Ovary (tissue), 9 donors: ENCODE measurements around the gene DUXB. TPM values are rescaled to one million over a fixed set of nuclear protein-coding genes. Genes with fewer than 3 reads are reported as not detected.

ENCODE experiments used
- DNase-seq, 5 donors: peaks; one replicate each; pipeline ENCODE4 v3.0.0-alpha.2; 2019 to 2020
- H3K27ac ChIP-seq, 2 donors: fragments of 200-600 bp; one replicate each; pipeline versions ENCODE4 v1.5.1 to v1.8.0; 2019 to 2022
- H3K27me3 ChIP-seq: fragments of 200-600 bp; one replicate; pipeline ENCODE4 v1.8.0; 2022
- H3K36me3 ChIP-seq: fragments of 200-600 bp; sonication (generic); one replicate; pipeline ENCODE4 v1.5.1; 2019
- H3K4me1 ChIP-seq: one replicate; pipeline ENCODE4 v1.8.1; 2013; ENCODE audit warnings: mild to moderate bottlenecking, moderate library complexity; ENCODE audit not compliant: insufficient read depth
- H3K4me3 ChIP-seq: fragments of 200-600 bp; sonication (generic); one replicate; pipeline ENCODE4 v1.5.1; 2017
- H3K9me3 ChIP-seq, 2 donors: fragments of 200-600 bp in 1 of 2; sonication (generic) in 1 of 2; one replicate each; pipeline versions ENCODE4 v1.5.1 to v1.8.1; 2013 to 2019; ENCODE audit warnings: mild to moderate bottlenecking in 1 of 2, moderate library complexity in 1 of 2
- CTCF ChIP-seq, 3 donors: fragments of 450-650 bp in 2 of 3; fragments of 200-600 bp in 1 of 3; IDR thresholded peaks; one replicate each; pipeline versions ENCODE4 v1.5.1 to v1.8.0; 2016 to 2022; ENCODE audit warnings: antibody characterized with exemption in 3 of 3, mild to moderate bottlenecking in 1 of 3
- EP300 ChIP-seq: sonication (generic); formaldehyde crosslinking; IDR thresholded peaks from one replicate; pipeline ENCODE4 v1.6.1; 2017; ENCODE audit warnings: antibody characterized with exemption
- POLR2A ChIP-seq: fragments of 450-650 bp; IDR thresholded peaks from one replicate; pipeline ENCODE4 v1.6.1; 2017; ENCODE audit warnings: antibody characterized with exemption, mild to moderate bottlenecking, moderate library complexity
- WGBS, 3 donors: extraction: QIAGEN DNeasy Blood & Tissue Kit in 1 of 3; methylation state at CpG; one replicate each; pipeline versions ENCODE4 v1.1.5 to v1.1.7; 2013 to 2017; 5-methylcytosine and 5-hydroxymethylcytosine counted together
- intact Hi-C, 4 donors: fragments of 100-400 bp; cut with DNase I; formaldehyde crosslinking; loops; one replicate each; pipeline versions ENCODE4 v1.11.0 to v1.15.1; 2022 to 2023
- polyA plus RNA-seq, 2 donors: library from polyadenylated mRNA; stranded (reverse); fragments of 200-250 nt in 1 of 2; fragments of 350-450 nt in 1 of 2; fragmentation: Illumina TruSeq in 1 of 2; extraction: RNeasy Lipid Tissue Mini Kit (QIAGEN cat#74804) in 1 of 2; gene quantifications; one replicate each; pipeline ENCODE4 v1.2.3, GENCODE V29; 2013 to 2014
- total RNA-seq, 7 donors: library from RNA; depleted of rRNA in 2 of 7; stranded (reverse); fragments of >200 nt in 2 of 7; fragmentation: NEBNext Ultra II Directional in 3 of 7; extraction: Animal tissue kit (Norgen Biotek cat#: 25700) in 3 of 7; gene quantifications; one replicate each; pipeline versions ENCODE4 v1.1.0 to v1.2.4, GENCODE V29; 2016 to 2023
- donor health status: DM: no; HTN: no; CAD: no; lungs with moderate emphysema.
- donor health status: DM: no; HTN: no; CAD: no.
- donor health status: Bipolar disorder and iron deficiency.
- donor health status: DM: yes; HTN: yes; CAD: no.
- donor health status: DM: no; HTN: no; CAD: no.
- donor health status: DM: yes; HTN: yes; CAD: no.

The DUXB gene
- total and polyA plus RNA-seq, 9 donors: 0.07 TPM; not detected in 8

- Histone ChIP-seq H3K27me3 (no peaks in the 10 kb centered on the region), H3K4me1 (no peaks in the 10 kb centered on the region), H3K9me3 (no peaks in the 10 kb centered on the region), H3K4me3 (no peak overlapping the region), H3K27ac (no peak overlapping the region), H3K36me3 (no peaks in the 10 kb centered on the region)
- no peak for TF ChIP-seq POLR2A
- TF ChIP-seq EP300: no peak
- no peak for TF ChIP-seq CTCF (IDR thresholded peaks at IDR 0.05)
- no peak for DNase-seq
- intact Hi-C loops: no loop called here
- WGBS, 3 donors: 79 to 84% (median 81%) methylated on average over 5 of the region's 5 CpGs
These were observed 21.9 kb downstream of the DUXB start for GRCh38 chr16:75679366-75679765.

GRCh38 chr16:75676909-75677308 lies 24.4 kb downstream of the DUXB start, which contains the start of gene CPHXL2:
TSS of gene CPHXL2 (minus strand) at chr16:75677009. CDS start at chr16:75676999, 10 bp downstream.
- intact Hi-C loops: no loop called here
- Histone ChIP-seq H3K36me3 (no peaks in the 10 kb centered on the region), H3K4me1 (no peaks in the 10 kb centered on the region), H3K9me3 (no peaks in the 10 kb centered on the region), H3K27me3 (no peaks in the 10 kb centered on the region), H3K4me3 (no peak within 1 kb of the TSS), H3K27ac (no peak within 1 kb of the TSS)
- 92 to 95% (median 94%) methylated on average over 4 of the region's 4 CpGs for WGBS, 3 donors
- TF ChIP-seq POLR2A: no peak
- no peak for TF ChIP-seq EP300
- TF ChIP-seq CTCF (IDR thresholded peaks at IDR 0.05): no peak
- no peak for DNase-seq

DNA sequence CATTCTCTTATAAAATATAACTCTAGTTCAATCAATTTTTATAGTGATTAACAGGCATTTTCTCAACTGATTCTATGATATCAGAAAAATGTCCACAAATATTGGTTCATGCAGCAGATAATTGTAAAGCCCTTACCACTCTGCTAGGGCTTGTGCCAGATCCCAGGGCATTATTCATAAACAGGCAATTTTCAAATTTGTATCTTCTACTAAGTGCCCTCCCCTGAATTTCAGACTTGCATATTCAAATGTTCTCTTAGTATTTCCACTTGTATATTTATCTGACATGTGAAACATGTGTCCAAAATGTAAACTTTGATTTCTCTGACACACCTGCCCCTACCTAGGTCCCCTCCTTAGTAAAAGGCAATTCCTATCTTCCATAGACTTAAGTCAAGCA lies 33.8 kb downstream of the DUXB start:
- H3K27ac ChIP-seq: no peak overlapping the region
- TF ChIP-seq CTCF (IDR thresholded peaks at IDR 0.05): no peak
- no peak for TF ChIP-seq EP300
- TF ChIP-seq POLR2A: no peak
- no peaks in the 10 kb centered on the region for H3K4me1 ChIP-seq
- H3K27me3 ChIP-seq: no peaks in the 10 kb centered on the region
- no peaks in the 10 kb centered on the region for H3K36me3 ChIP-seq
- H3K9me3 ChIP-seq: no peaks in the 10 kb centered on the region
- H3K4me3 ChIP-seq: no peak overlapping the region
- DNase-seq: no peak
- intact Hi-C loops: loop anchor here in 1 of 4 donors (10.0 kb wide), 1 partner anchor 257 kb away; no protein-coding TSS in a partner anchor

DNA sequence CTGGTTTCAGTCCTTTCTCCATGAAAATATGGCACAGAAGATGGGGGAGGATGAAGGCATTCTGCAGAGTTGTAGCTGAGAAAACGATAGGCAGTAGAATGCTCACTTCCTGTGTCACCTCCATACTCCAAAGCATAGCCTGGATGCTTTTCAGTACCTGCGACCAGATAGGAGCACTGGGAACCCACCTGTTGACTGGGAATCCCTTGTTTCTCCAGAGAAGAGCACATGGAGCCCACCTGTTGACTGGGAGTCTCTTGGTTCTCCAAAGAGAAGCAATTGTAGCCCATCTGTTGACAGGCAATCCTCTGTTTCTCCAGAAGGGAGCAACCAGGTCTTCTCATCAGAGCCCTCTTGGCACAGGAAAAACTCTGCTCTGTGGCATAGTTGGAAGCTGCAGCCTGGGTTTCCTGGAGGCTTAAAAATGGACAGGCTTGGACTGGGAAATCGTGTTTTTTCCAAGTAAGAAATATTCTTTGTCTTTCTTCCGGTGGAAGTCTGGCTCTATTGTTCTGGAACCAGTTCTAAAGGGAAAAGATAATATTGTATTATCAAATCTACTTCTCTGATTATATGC lies 40.4 kb downstream of the DUXB start:
- no peaks in the 10 kb centered on the region for H3K27me3 ChIP-seq
- H3K9me3 ChIP-seq: no peaks in the 10 kb centered on the region
- no peaks in the 10 kb centered on the region for H3K4me1 ChIP-seq
- H3K4me3 ChIP-seq: no peak overlapping the region
- H3K36me3 ChIP-seq: no peaks in the 10 kb centered on the region
- H3K27ac ChIP-seq: no peak overlapping the region
- WGBS, 3 donors: 46 to 65% (median 51%) methylated on average over 4 of the region's 4 CpGs
- DNase-seq: no peak
- TF ChIP-seq POLR2A (no peak), EP300 (no peak), CTCF (IDR thresholded peaks at IDR 0.05) (no peak)
- intact Hi-C loops: loop anchor here in 1 of 4 donors (10.0 kb wide), 1 partner anchor 264 kb away; no protein-coding TSS in a partner anchor
